ENCODE measurements around the gene ANKRD27. TPM values are rescaled to one million over a fixed set of nuclear protein-coding genes. Genes with fewer than 3 reads are reported as not detected.

The ANKRD27 gene
- total and polyA plus RNA-seq, 10 of the 15 experiments (the other 5 are each of a cell fraction or from before 2014, with no cell fraction given), result 2.8 to 49.9 (median 28.5) TPM

DNA sequence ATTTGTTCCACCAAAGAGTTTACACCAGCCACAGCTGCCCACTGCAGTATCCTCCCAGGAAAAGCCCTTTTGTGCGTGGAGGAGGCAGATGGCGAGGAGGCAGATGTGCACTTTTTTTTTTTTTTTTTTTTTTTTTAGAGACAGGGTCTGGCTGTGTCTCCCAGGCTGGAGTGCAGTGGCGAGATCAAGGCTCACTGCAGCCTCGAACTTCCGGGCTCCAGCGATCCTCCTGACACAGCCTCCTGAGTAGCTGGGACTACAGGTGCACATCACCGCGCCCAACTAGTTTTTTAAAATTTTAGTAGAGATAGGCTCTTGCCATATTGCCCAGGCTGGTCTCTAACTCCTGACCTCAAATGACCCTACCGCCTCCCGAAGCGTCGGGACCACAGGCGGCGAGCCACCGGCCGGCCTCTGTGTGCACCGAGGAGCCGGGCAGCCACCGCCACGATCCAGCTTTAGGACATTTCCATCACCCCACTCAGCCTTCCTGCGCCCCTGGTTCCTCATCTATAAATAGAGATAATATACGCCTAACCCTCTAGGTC, 94.6 kb downstream of the ANKRD27 start (continued):
- TF ChIP-seq, protein P1, sequence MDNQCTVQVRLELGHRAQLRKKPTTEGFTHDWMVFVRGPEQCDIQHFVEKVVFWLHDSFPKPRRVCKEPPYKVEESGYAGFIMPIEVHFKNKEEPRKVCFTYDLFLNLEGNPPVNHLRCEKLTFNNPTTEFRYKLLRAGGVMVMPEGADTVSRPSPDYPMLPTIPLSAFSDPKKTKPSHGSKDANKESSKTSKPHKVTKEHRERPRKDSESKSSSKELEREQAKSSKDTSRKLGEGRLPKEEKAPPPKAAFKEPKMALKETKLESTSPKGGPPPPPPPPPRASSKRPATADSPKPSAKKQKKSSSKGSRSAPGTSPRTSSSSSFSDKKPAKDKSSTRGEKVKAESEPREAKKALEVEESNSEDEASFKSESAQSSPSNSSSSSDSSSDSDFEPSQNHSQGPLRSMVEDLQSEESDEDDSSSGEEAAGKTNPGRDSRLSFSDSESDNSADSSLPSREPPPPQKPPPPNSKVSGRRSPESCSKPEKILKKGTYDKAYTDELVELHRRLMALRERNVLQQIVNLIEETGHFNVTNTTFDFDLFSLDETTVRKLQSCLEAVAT (IDR thresholded peaks at IDR 0.05), result no peak
- no peak for TF ChIP-seq FOXK2 (IDR thresholded peaks at IDR 0.05)
- 0 out of 2 replicates have a peak, but pooled peaks have one; percentile 37 for TF ChIP-seq SIN3A (IDR thresholded peaks at IDR 0.05; ENCODE audit: low read depth, low read length)
- no peak for TF ChIP-seq TBL1XR1 (IDR thresholded peaks at IDR 0.05; ENCODE audit: low read depth, low read length)
- TF ChIP-seq HDGF (IDR thresholded peaks at IDR 0.05), result peak; percentile 71; the same call in 1 of the 2 replicates
- peak; percentile 7; the same call in 1 of the 2 replicates for TF ChIP-seq RUNX3 (IDR thresholded peaks at IDR 0.05; ENCODE audit: low read length)
- TF ChIP-seq, protein P2, sequence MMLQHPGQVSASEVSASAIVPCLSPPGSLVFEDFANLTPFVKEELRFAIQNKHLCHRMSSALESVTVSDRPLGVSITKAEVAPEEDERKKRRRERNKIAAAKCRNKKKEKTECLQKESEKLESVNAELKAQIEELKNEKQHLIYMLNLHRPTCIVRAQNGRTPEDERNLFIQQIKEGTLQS (IDR thresholded peaks at IDR 0.05; ENCODE audit: borderline replicate concordance, extremely low read depth, low read depth, low read length), result no peak
- no peak for TF ChIP-seq ZNF217 (IDR thresholded peaks at IDR 0.05)
- TF ChIP-seq, protein P3, sequence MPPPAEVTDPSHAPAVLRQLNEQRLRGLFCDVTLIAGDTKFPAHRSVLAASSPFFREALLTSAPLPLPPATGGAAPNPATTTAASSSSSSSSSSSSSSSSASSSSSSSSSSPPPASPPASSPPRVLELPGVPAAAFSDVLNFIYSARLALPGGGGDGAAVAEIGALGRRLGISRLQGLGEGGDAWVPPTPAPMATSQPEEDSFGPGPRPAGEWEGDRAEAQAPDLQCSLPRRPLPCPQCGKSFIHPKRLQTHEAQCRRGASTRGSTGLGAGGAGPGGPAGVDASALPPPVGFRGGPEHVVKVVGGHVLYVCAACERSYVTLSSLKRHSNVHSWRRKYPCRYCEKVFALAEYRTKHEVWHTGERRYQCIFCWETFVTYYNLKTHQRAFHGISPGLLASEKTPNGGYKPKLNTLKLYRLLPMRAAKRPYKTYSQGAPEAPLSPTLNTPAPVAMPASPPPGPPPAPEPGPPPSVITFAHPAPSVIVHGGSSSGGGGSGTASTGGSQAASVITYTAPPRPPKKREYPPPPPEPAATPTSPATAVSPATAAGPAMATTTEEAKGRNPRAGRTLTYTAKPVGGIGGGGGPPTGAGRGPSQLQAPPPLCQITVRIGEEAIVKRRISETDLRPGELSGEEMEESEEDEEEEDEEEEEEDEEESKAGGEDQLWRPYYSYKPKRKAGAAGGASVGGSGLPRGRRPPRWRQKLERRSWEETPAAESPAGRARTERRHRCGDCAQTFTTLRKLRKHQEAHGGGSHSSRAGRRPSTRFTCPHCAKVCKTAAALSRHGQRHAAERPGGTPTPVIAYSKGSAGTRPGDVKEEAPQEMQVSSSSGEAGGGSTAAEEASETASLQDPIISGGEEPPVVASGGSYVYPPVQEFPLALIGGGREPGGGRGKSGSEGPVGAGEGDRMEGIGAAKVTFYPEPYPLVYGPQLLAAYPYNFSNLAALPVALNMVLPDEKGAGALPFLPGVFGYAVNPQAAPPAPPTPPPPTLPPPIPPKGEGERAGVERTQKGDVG (CRISPR knock-in tag; IDR thresholded peaks at IDR 0.05), result no peak
- no peak for TF ChIP-seq MTA2 (IDR thresholded peaks at IDR 0.05; ENCODE audit: low read depth)

Data from GM12878 (cell line).